Left ventricle myocardium inferior (tissue), 1 donor: ENCODE data around the gene TMEM43. TPM values are rescaled to one million over a fixed set of nuclear protein-coding genes. Genes with fewer than 3 reads are reported as not detected.

Source experiments
- DNase-seq: peaks from one replicate; pipeline ENCODE4 v3.0.0-alpha.2; 2020
- H3K27ac ChIP-seq: fragments of 200-600 bp; replicated peaks from 2 replicates; pipeline ENCODE4 v1.8.0; 2021
- H3K27me3 ChIP-seq: fragments of 200-600 bp; 2 replicates; pipeline ENCODE4 v1.8.0; 2021; ENCODE audit warnings: low read depth
- H3K36me3 ChIP-seq: fragments of 200-600 bp; 2 replicates; pipeline ENCODE4 v1.8.0; 2021
- H3K4me1 ChIP-seq: fragments of 200-600 bp; 2 replicates; pipeline ENCODE4 v1.8.0; 2021
- H3K4me3 ChIP-seq: fragments of 200-600 bp; 2 replicates; pipeline ENCODE4 v1.8.0; 2021; ENCODE audit warnings: mild to moderate bottlenecking, moderate library complexity
- H3K9me3 ChIP-seq: fragments of 200-600 bp; replicated peaks from 2 replicates; pipeline ENCODE4 v1.8.0; 2021
- intact Hi-C: fragments of 100-400 bp; cut with micrococcal nuclease; formaldehyde crosslinking; loops from one replicate; pipeline ENCODE4 v1.11.0; 2022
- total RNA-seq: library from RNA; stranded (reverse); fragmentation: NEBNext Ultra II Directional; extraction: Animal tissue kit (Norgen Biotek cat#: 25700); gene quantifications from one replicate; pipeline ENCODE4 v1.2.1, GENCODE V29; 2021
- TF ChIP-seq, protein P1 (sequence below): fragments of 200-600 bp; IDR thresholded peaks from 2 replicates; pipeline ENCODE4 v1.8.0; 2021; ENCODE audit warnings: antibody characterized with exemption, mild to moderate bottlenecking, borderline replicate concordance
- donor health status: DM: no; HTN: yes; CAD: no; lungs with severe emphysema.

The TMEM43 gene
- total RNA-seq, 1 donor from 2014 or later = 44.4 TPM

DNA sequence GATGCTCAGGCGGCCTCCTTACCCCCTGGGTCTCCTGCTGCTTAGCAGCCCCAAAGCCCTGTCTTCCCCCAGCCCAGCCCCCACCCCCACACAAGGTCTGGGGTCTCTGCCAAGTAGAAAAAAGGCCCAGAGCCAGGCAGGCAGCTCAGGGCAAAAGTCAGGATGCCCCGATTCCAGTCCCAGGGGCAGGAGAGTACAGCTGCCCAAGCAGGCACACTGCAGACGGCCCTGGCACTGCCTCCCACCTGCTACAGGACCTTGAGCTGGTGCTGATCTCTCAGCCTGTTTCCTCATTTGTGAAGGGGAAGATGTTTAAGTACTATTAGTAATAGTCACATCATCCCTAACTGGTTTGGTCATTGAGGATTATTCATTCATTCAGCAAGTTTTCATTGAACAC is 12.6 kb downstream of the TMEM43 start:
- Histone ChIP-seq H3K27me3 (no peaks in the 10 kb centered on the region), H3K36me3 (peaks cover 91% of the 10 kb centered on the region), H3K27ac (peak overlapping the region; percentile 42), H3K4me1 (peaks cover 27% of the 10 kb centered on the region), H3K4me3 (no peak overlapping the region), H3K9me3 (no peaks in the 10 kb centered on the region)
- intact Hi-C loops = no loop called here
- TF ChIP-seq, protein P1, sequence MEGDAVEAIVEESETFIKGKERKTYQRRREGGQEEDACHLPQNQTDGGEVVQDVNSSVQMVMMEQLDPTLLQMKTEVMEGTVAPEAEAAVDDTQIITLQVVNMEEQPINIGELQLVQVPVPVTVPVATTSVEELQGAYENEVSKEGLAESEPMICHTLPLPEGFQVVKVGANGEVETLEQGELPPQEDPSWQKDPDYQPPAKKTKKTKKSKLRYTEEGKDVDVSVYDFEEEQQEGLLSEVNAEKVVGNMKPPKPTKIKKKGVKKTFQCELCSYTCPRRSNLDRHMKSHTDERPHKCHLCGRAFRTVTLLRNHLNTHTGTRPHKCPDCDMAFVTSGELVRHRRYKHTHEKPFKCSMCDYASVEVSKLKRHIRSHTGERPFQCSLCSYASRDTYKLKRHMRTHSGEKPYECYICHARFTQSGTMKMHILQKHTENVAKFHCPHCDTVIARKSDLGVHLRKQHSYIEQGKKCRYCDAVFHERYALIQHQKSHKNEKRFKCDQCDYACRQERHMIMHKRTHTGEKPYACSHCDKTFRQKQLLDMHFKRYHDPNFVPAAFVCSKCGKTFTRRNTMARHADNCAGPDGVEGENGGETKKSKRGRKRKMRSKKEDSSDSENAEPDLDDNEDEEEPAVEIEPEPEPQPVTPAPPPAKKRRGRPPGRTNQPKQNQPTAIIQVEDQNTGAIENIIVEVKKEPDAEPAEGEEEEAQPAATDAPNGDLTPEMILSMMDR = no peak
- DNase-seq = no peak

DNA sequence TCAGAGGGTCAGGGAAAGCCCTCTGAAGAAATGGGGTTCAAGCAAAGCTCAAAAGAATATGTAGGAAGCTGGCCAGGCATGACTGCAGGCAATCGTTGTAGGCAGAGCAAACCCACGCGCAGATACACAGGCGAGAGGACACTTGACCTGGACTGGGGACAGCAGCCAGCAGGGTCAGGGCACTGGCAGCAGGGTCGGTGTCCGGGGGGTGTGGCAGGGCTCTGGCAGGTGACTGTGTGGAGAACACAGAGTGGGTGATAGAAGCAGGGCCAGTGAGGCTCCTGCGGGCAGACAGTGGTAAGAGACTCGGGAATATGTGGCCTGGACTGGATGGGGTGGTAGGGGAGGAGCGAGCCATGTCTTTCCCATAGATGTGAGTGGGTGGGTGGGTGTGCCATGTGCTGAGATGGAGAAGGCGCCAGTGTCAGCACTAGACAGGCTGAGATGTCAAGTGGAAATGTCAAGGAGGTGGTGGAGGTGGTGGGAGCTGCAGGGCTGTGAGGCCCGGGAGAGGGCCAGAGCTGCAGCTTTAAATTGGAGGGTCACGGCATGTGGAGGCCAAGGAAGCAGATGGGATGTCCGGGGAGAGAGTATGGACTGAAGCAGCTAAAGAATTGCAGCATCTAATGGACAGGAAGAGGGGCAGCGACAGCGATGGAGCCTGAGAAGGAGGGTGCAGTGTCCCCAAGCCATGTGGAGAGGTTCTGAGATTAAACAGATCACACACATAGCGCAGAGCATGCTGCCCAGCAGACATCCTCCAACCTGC is 13.4 kb downstream of the TMEM43 start:
- intact Hi-C loops = no loop called here
- Histone ChIP-seq H3K36me3 (peaks cover 82% of the 10 kb centered on the region), H3K4me3 (no peak overlapping the region), H3K27ac (no peak overlapping the region), H3K27me3 (no peaks in the 10 kb centered on the region), H3K9me3 (no peaks in the 10 kb centered on the region), H3K4me1 (peaks cover 35% of the 10 kb centered on the region)
- no peak for DNase-seq
- TF ChIP-seq, protein P1 = no peak

DNA sequence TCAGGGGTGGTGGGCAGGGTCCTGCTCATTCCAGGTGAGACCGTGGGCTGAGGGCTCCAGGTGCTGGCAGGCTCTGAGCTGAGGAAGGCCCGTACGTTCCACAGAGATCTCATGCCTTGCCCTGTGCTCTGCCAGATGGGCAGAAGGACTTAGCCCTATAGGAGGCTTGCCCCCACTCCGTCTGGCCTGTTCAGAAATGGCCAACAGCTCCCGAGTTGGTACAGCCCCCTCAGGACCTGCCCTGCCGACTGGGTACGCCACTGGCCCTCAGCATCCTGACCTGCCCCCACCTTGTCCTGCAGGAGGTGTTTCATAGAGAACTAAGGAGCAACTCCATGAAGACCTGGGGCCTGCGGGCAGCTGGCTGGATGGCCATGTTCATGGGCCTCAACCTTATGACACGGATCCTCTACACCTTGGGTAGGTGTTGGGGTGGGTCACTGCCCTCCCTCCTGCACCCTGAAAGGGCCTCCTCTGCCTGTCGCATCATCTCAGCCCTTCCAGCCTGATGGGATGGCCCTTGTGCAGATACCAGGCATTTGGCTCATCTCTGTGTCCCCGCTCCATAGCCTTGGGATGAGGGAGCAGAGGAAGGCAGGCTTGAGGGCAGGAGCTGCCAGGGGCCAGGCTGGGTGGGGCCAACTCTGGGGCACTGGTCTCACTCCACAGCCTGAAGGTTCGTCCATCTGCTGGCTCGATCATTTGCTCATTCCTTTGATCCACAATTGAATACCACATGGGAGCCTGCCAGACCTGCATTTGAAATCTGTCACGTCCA is 14.2 kb downstream of the TMEM43 start:
- Histone ChIP-seq H3K27me3 (no peaks in the 10 kb centered on the region), H3K4me1 (peaks cover 43% of the 10 kb centered on the region), H3K27ac (no peak overlapping the region), H3K36me3 (peaks cover 74% of the 10 kb centered on the region), H3K4me3 (no peak overlapping the region), H3K9me3 (no peaks in the 10 kb centered on the region)
- intact Hi-C loops = no loop called here
- DNase-seq = no peak
- TF ChIP-seq, protein P1 = no peak

DNA sequence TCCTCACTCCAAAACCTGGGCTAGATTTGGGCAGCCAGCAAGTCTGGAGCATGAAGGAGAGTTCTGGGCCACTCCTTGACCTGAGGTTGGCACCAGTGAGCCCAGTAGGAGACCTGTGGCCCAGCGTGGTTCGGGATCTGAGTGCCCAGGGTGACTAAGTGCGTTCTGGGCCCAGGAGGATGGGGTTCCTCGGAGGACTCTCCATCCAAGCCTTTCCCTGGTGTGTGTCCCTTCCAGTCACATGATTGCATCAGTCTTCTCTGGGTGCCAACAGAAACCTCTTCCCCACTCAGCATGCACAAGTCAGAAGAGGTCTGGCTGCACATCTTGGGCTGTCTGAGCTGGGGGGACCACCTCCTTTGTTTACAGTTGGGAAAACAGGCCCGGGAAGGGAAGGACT is 14.9 kb downstream of the TMEM43 start:
- no peak overlapping the region for H3K27ac ChIP-seq
- DNase-seq = no peak
- H3K36me3 ChIP-seq = peaks cover 67% of the 10 kb centered on the region
- TF ChIP-seq, protein P1 = no peak
- H3K4me3 ChIP-seq = no peak overlapping the region
- peaks cover 50% of the 10 kb centered on the region for H3K4me1 ChIP-seq
- no peaks in the 10 kb centered on the region for H3K27me3 ChIP-seq
- H3K9me3 ChIP-seq = no peaks in the 10 kb centered on the region
- intact Hi-C loops = no loop called here

DNA sequence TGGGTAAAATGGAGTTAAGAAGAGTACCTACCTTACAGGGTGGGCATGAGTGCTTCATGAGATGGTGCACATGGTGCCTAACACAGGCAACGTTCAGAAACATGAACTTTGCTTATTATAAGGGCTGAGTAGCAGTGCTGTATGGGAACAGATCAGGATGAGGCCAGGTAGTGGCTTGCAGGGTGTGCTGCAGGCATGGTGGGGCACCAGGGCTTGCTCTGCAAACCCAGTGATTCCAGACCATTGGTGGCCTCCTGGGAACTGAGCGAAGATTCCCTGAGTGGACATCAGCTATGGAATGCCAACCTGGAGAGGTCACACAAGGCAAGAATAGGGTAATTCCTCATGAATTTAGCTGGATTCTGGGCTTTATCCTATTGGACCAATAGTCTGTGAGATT is 15.8 kb downstream of the TMEM43 start:
- H3K9me3 ChIP-seq = no peaks in the 10 kb centered on the region
- peaks cover 59% of the 10 kb centered on the region for H3K4me1 ChIP-seq
- no peak overlapping the region for H3K27ac ChIP-seq
- TF ChIP-seq, protein P1 = no peak
- H3K27me3 ChIP-seq = no peaks in the 10 kb centered on the region
- no peak for DNase-seq
- H3K36me3 ChIP-seq = peaks cover 61% of the 10 kb centered on the region
- intact Hi-C loops = no loop called here
- H3K4me3 ChIP-seq = no peak overlapping the region
